GM23338 (cell line): ENCODE measurements around the gene ELN. TPM values are rescaled to one million over a fixed set of nuclear protein-coding genes. Genes with fewer than 3 reads are reported as not detected.

Experiments used
- ATAC-seq: fragments of 200-7000 bp; cut with Tn5 transposase; 3 replicates; pipeline ENCODE4 v1.9.1; 2020
- DNase-seq: peaks from one replicate; pipeline ENCODE4 v3.0.0-alpha.2; 2015; ENCODE audit warnings: low spot score
- H2AFZ ChIP-seq: fragments of 200-600 bp; sonication (generic); 2 replicates; pipeline ENCODE4 v1.8.0; 2016; ENCODE audit warnings: antibody characterized with exemption, mild to moderate bottlenecking, moderate library complexity
- H3F3A ChIP-seq: fragments of 200-600 bp; sonication (generic); replicated peaks from 2 replicates; pipeline ENCODE4 v1.8.0; 2017; ENCODE audit warnings: antibody characterized with exemption, mixed run types, low read depth
- H3K27ac ChIP-seq: fragments of 200-600 bp; sonication (generic); 2 replicates; pipeline ENCODE4 v1.6.1; 2016; ENCODE audit warnings: low read depth
- H3K27me3 ChIP-seq: fragments of 200-600 bp; sonication (generic); 2 replicates; pipeline ENCODE4 v1.8.0; 2016; ENCODE audit warnings: mild to moderate bottlenecking, mixed run types, moderate library complexity; ENCODE audit not compliant: insufficient read depth
- H3K36me3 ChIP-seq: fragments of 200-600 bp; sonication (generic); 2 replicates; pipeline ENCODE4 v1.8.0; 2016; ENCODE audit warnings: mild to moderate bottlenecking; ENCODE audit not compliant: insufficient read depth
- H3K4me1 ChIP-seq: fragments of 200-600 bp; sonication (generic); 2 replicates; pipeline ENCODE4 v1.8.0; 2016; ENCODE audit warnings: mild to moderate bottlenecking, moderate library complexity; ENCODE audit not compliant: insufficient read depth
- H3K4me2 ChIP-seq: fragments of 200-600 bp; sonication (generic); 2 replicates; pipeline ENCODE4 v1.7.1; 2017; ENCODE audit warnings: mixed run types
- H3K4me3 ChIP-seq: fragments of 200-600 bp; sonication (generic); 2 replicates; pipeline ENCODE4 v1.6.1; 2016; ENCODE audit warnings: mixed run types
- H3K79me2 ChIP-seq: fragments of 200-600 bp; sonication (generic); replicated peaks from 2 replicates; pipeline ENCODE4 v1.8.0; 2017; ENCODE audit warnings: mild to moderate bottlenecking; ENCODE audit not compliant: insufficient read depth
- H3K9me2 ChIP-seq: fragments of 200-600 bp; sonication (generic); 2 replicates; pipeline ENCODE4 v1.8.0; 2017; ENCODE audit not compliant: insufficient read depth
- H4K20me1 ChIP-seq: fragments of 200-600 bp; sonication (generic); replicated peaks from 2 replicates; pipeline ENCODE4 v1.8.0; 2017; ENCODE audit warnings: mild to moderate bottlenecking; ENCODE audit not compliant: insufficient read depth
- H3K27ac Mint-ChIP-seq: 2 replicates; pipeline ENCODE4 v1.8.0; 2020; ENCODE audit warnings: inconsistent platforms, mild to moderate bottlenecking, moderate library complexity, mixed read lengths
- H3K27me3 Mint-ChIP-seq: 3 replicates; pipeline ENCODE4 v1.8.0; 2022; ENCODE audit warnings: low read depth, mild to moderate bottlenecking, moderate library complexity, mixed read lengths, inconsistent platforms; ENCODE audit not compliant: insufficient read depth, poor library complexity
- H3K36me3 Mint-ChIP-seq: 3 replicates; pipeline ENCODE4 v1.8.0; 2021; ENCODE audit warnings: low read depth, mild to moderate bottlenecking, inconsistent platforms, moderate library complexity, mixed read lengths
- H3K4me1 Mint-ChIP-seq: 3 replicates; pipeline ENCODE4 v1.8.0; 2020; ENCODE audit warnings: mild to moderate bottlenecking, inconsistent platforms, mixed read lengths
- H3K4me3 Mint-ChIP-seq: 3 replicates; pipeline ENCODE4 v1.8.0; 2021; ENCODE audit warnings: moderate library complexity, mild to moderate bottlenecking, inconsistent platforms, mixed read lengths
- H3K9me3 Mint-ChIP-seq: 3 replicates; pipeline ENCODE4 v1.8.0; 2020; ENCODE audit warnings: moderate library complexity, mild to moderate bottlenecking, inconsistent platforms, mixed read lengths
- CREB1 ChIP-seq: fragments of 250-450 bp; sonication (Bioruptor Pico); IDR thresholded peaks from 2 replicates; pipeline ENCODE4 v1.5.0; 2020; ENCODE audit warnings: low read depth, mild to moderate bottlenecking, moderate library complexity
- CTCF ChIP-seq, 2 experiments: fragments of 200-600 bp in 1 of 2; sonication (generic) in 1 of 2; conservative IDR thresholded peaks; 2 replicates each; pipeline versions ENCODE4 v1.5.1 to v1.6.1; 2016 to 2017; ENCODE audit warnings: antibody characterized with exemption in 2 of 2, low read depth in 2 of 2, mild to moderate bottlenecking in 2 of 2, moderate library complexity in 1 of 2
- ETS1 ChIP-seq: IDR thresholded peaks from 2 replicates; pipeline ENCODE4 v1.6.1; 2016; ENCODE audit warnings: antibody characterized with exemption
- EZH2 ChIP-seq: fragments of 200-600 bp; sonication (generic); IDR thresholded peaks from one replicate; pipeline ENCODE4 v1.8.0; 2017; ENCODE audit warnings: antibody characterized with exemption, mild to moderate bottlenecking, low read depth; ENCODE audit not compliant: unreplicated experiment
- JUNB ChIP-seq: IDR thresholded peaks from one replicate; pipeline ENCODE4 v1.6.1; 2016; ENCODE audit warnings: antibody characterized with exemption; ENCODE audit not compliant: unreplicated experiment
- NANOG ChIP-seq: IDR thresholded peaks from 2 replicates; pipeline ENCODE4 v1.6.1; 2016; ENCODE audit warnings: antibody characterized with exemption, borderline replicate concordance
- POLR2AphosphoS5 ChIP-seq: IDR thresholded peaks from 2 replicates; pipeline ENCODE4 v1.6.1; 2016; ENCODE audit warnings: antibody characterized with exemption, low read depth
- REST ChIP-seq: IDR thresholded peaks from one replicate; pipeline ENCODE4 v1.6.1; 2018; ENCODE audit warnings: antibody characterized with exemption; ENCODE audit not compliant: unreplicated experiment
- STAT1 ChIP-seq: IDR thresholded peaks from one replicate; pipeline ENCODE4 v1.6.1; 2016; ENCODE audit warnings: antibody characterized with exemption; ENCODE audit not compliant: unreplicated experiment
- ZNF114 ChIP-seq: fragments of 250-450 bp; sonication (Bioruptor Pico); IDR thresholded peaks from 2 replicates; pipeline ENCODE4 v1.5.0; 2020; ENCODE audit warnings: mild to moderate bottlenecking, moderate library complexity
- ZNF331 ChIP-seq: fragments of 250-450 bp; sonication (Bioruptor Pico); IDR thresholded peaks from 2 replicates; pipeline ENCODE4 v1.5.0; 2020; ENCODE audit warnings: low read depth, mild to moderate bottlenecking, moderate library complexity
- ZNF462 ChIP-seq: fragments of 250-450 bp; sonication (Bioruptor Pico); IDR thresholded peaks from 2 replicates; pipeline ENCODE4 v1.5.0; 2020; ENCODE audit warnings: mild to moderate bottlenecking, moderate library complexity
- polyA plus RNA-seq: library from polyadenylated mRNA; unstranded; fragments of >200 nt; fragmentation: Nextera tagmentation; extraction: Ambion mirVana; gene quantifications from 2 replicates; pipeline ENCODE4 v1.2.1, GENCODE V29; 2016
- total RNA-seq: library from RNA; depleted of rRNA; stranded (reverse); fragments of >200 nt; shearing (Covaris generic); gene quantifications from 2 replicates; pipeline ENCODE4 v1.2.3, GENCODE V29; 2014

The ELN gene
- total and polyA plus RNA-seq, 2 experiments from 2014 or later = 1.1 to 5.6 TPM

GRCh38 chr7:74104702-74105101 is 76.7 kb downstream of the ELN start:
- no peaks in the 10 kb centered on the region for H3K27me3 ChIP-seq
- DNase-seq (no peak), ATAC-seq (no peak)
- no peak overlapping the region for H3K4me3 ChIP-seq
- H3K27ac ChIP-seq = no peak overlapping the region
- H4K20me1 ChIP-seq = no peaks in the 10 kb centered on the region
- peaks cover 4% of the 10 kb centered on the region for H3K27me3 Mint-ChIP-seq
- TF ChIP-seq REST = no peak
- TF ChIP-seq ZNF331 (CRISPR knock-in tag) = no peak
- no peak for TF ChIP-seq POLR2AphosphoS5
- TF ChIP-seq ZNF462 (CRISPR knock-in tag) = no peak
- TF ChIP-seq EZH2 = no peak
- no peak for TF ChIP-seq JUNB
- no peak for TF ChIP-seq CREB1 (CRISPR knock-in tag)
- no peak for TF ChIP-seq CTCF (conservative IDR thresholded peaks at IDR 0.05; ENCODE audit: low read depth in 2 of 2)
- TF ChIP-seq ZNF114 = no peak
- TF ChIP-seq ETS1 = no peak
- TF ChIP-seq NANOG = no peak
- TF ChIP-seq STAT1 = no peak
- H3K4me2 ChIP-seq = no peak overlapping the region
- H3K4me3 Mint-ChIP-seq = no peak overlapping the region
- no peaks in the 10 kb centered on the region for H3K9me3 Mint-ChIP-seq
- peaks cover 8% of the 10 kb centered on the region for H3K36me3 ChIP-seq
- H3K36me3 Mint-ChIP-seq = peaks cover 66% of the 10 kb centered on the region
- H2AFZ ChIP-seq = no peak overlapping the region
- no peaks in the 10 kb centered on the region for H3K9me2 ChIP-seq
- H3F3A ChIP-seq = 0 out of 2 replicates have a peak, but pooled peaks cover 3% of the 10 kb centered on the region
- H3K27ac Mint-ChIP-seq = no peak overlapping the region
- no peaks in the 10 kb centered on the region for H3K4me1 ChIP-seq
- no peaks in the 10 kb centered on the region for H3K4me1 Mint-ChIP-seq
- no peaks in the 10 kb centered on the region for H3K79me2 ChIP-seq
